HG03196 (cell line): ENCODE measurements around the gene PTPRCAP.

Experiments
- ATAC-seq: cut with Tn5 transposase; IDR thresholded peaks from one replicate; pipeline ENCODE4 v1.9.1; 2021; ENCODE audit not compliant: unreplicated experiment

The PTPRCAP gene

GRCh38 chr11:67441731-67442351 is 4.4 kb upstream of the PTPRCAP start:
- no peak for ATAC-seq

GRCh38 chr11:67441098-67441563 is 3.6 kb upstream of the PTPRCAP start:
- no peak for ATAC-seq

GRCh38 chr11:67440229-67441097 is 3.0 kb upstream of the PTPRCAP start:
- no peak for ATAC-seq

- ATAC-seq: no peak
These were observed 2.1 kb upstream of the PTPRCAP start for GRCh38 chr11:67439321-67440228.

GRCh38 chr11:67438158-67438902 is 848 bp upstream of the PTPRCAP start:
- no peak for ATAC-seq

- ATAC-seq: no peak
These were observed 301 bp upstream of the PTPRCAP start for GRCh38 chr11:67437809-67438157.

GRCh38 chr11:67436459-67437081 is 912 bp downstream of the PTPRCAP start:
- no peak for ATAC-seq

- no peak for ATAC-seq
These were observed 1.6 kb downstream of the PTPRCAP start for GRCh38 chr11:67435727-67436458.

GRCh38 chr11:67435031-67435726 is 2.3 kb downstream of the PTPRCAP start:
- ATAC-seq: no peak

- no peak for ATAC-seq
These were observed 3.0 kb downstream of the PTPRCAP start for GRCh38 chr11:67434395-67434881.

GRCh38 chr11:67433536-67434394 is 3.7 kb downstream of the PTPRCAP start:
- no peak for ATAC-seq

GRCh38 chr11:67432655-67433349 is 4.7 kb downstream of the PTPRCAP start:
- ATAC-seq: no peak

GRCh38 chr11:67431346-67432249 is 5.9 kb downstream of the PTPRCAP start:
- ATAC-seq: no peak

- no peak for ATAC-seq
These were observed 7.8 kb downstream of the PTPRCAP start for GRCh38 chr11:67429722-67430121.

GRCh38 chr11:67429038-67429668 is 8.3 kb downstream of the PTPRCAP start:
- ATAC-seq: no peak
